GM12878 (cell line): ENCODE data around the gene ARFGAP3. TPM values are rescaled to one million over a fixed set of nuclear protein-coding genes. Genes with fewer than 3 reads are reported as not detected.
A peak's percentile ranks its signal among the peaks of the same experiment; 100 is the strongest.

Experiments
- ATAC-seq: fragments of 200-7000 bp; cut with Tn5 transposase; 3 replicates; pipeline ENCODE4 v1.9.1; 2020; ENCODE audit warnings: mild to moderate bottlenecking, moderate library complexity
- BruUV-seq: library from RNA; stranded (reverse); fragments of 400-500 nt; replicated peaks from 2 replicates; lab custom pipeline; 2021; lab: Mats Ljungman, UMichigan
- CTCF ChIA-PET: fragments of 300-600 bp; sonication (Branson Sonifier 250); formaldehyde crosslinking; extraction: SDS; loops from one replicate; lab custom pipeline; 2021; ENCODE audit warnings: inconsistent platforms; lab: Yijun Ruan, JAX
- POLR2A ChIA-PET: fragments of 350-600 bp; formaldehyde crosslinking; extraction: SDS; loops from one replicate; lab custom pipeline; 2021; ENCODE audit warnings: inconsistent platforms; lab: Charles Lee
- RAD21 ChIA-PET: fragments of 300-600 bp; sonication (Branson Sonifier 250); formaldehyde crosslinking; loops from one replicate; lab custom pipeline; 2023; ENCODE audit warnings: antibody characterized with exemption; ENCODE audit not compliant: unreplicated experiment; lab: Charles Lee
- SMC1A ChIA-PET: fragments of 300-600 bp; sonication (Branson Sonifier 250); formaldehyde crosslinking; loops from one replicate; lab custom pipeline; 2023; ENCODE audit not compliant: unreplicated experiment, uncharacterized antibody; lab: Charles Lee
- DNase-seq: peaks from one replicate; pipeline ENCODE4 v3.0.0-alpha.2; 2011; ENCODE audit warnings: low read depth, low spot score
- FAIRE-seq: peaks from 3 replicates; lab custom pipeline; 2011; peaks lifted over from hg19 to GRCh38; lab: Jason Lieb, UNC
- H2AFZ ChIP-seq: 2 replicates; pipeline ENCODE4 v1.6.0; 2011; ENCODE audit warnings: low read depth, low read length, control low read depth; ENCODE audit not compliant: control insufficient read depth
- H3K27ac ChIP-seq: 2 replicates; pipeline ENCODE4 v1.5.1; 2011; ENCODE audit warnings: control low read depth; ENCODE audit not compliant: control insufficient read depth, insufficient read depth
- H3K27me3 ChIP-seq, 2 experiments: replicated peaks in 1 of 2; 2 replicates each; pipeline versions ENCODE4 v1.6.0 to v1.6.1; 2011; ENCODE audit warnings: low read length in 1 of 2; ENCODE audit not compliant: control insufficient read depth in 2 of 2, insufficient read depth in 2 of 2
- H3K36me3 ChIP-seq, 2 experiments: 2 replicates each; pipeline ENCODE4 v1.5.1; 2011; ENCODE audit warnings: low read length in 1 of 2; ENCODE audit not compliant: control insufficient read depth in 2 of 2, insufficient read depth in 2 of 2
- H3K4me1 ChIP-seq: 2 replicates; pipeline ENCODE4 v1.6.1; 2011; ENCODE audit warnings: mild to moderate bottlenecking, low read length, moderate library complexity, mixed read lengths; ENCODE audit not compliant: control insufficient read depth, insufficient read depth
- H3K4me2 ChIP-seq: 2 replicates; pipeline ENCODE4 v1.6.0; 2011; ENCODE audit warnings: control low read depth; ENCODE audit not compliant: control insufficient read depth, insufficient read depth
- H3K4me3 ChIP-seq: fragments of 200-600 bp; sonication (generic); 2 replicates; pipeline ENCODE4 v1.5.1; 2016
- H3K79me2 ChIP-seq: 2 replicates; pipeline ENCODE4 v1.6.0; 2011; ENCODE audit warnings: low read length; ENCODE audit not compliant: control insufficient read depth, insufficient read depth
- H3K9ac ChIP-seq: 2 replicates; pipeline ENCODE4 v1.8.0; 2011; ENCODE audit warnings: low read length, control low read depth, mixed read lengths; ENCODE audit not compliant: control insufficient read depth, insufficient read depth
- H3K9me3 ChIP-seq: replicated peaks from 3 replicates; pipeline ENCODE4 v1.5.1; 2011; ENCODE audit warnings: mild to moderate bottlenecking, low read length; ENCODE audit not compliant: control insufficient read depth, insufficient read depth
- H4K20me1 ChIP-seq: 2 replicates; pipeline ENCODE4 v1.6.0; 2011; ENCODE audit not compliant: control insufficient read depth, insufficient read depth
- BRCA1 ChIP-seq: IDR thresholded peaks from 2 replicates; pipeline ENCODE4 v1.6.1; 2011; ENCODE audit warnings: low read depth, low read length, improper control_type of control experiment
- GABPA ChIP-seq: IDR thresholded peaks from 2 replicates; pipeline ENCODE4 v1.6.1; 2014; ENCODE audit warnings: antibody characterized with exemption, low read depth, mild to moderate bottlenecking, inconsistent platforms
- HCFC1 ChIP-seq: fragments of 150-350 bp; IDR thresholded peaks from 2 replicates; pipeline ENCODE4 v1.6.1; 2014; ENCODE audit warnings: low read length
- MEF2A ChIP-seq: IDR thresholded peaks from 2 replicates; pipeline ENCODE4 v1.6.1; 2011; ENCODE audit warnings: low read depth, mild to moderate bottlenecking, low read length, moderate library complexity; ENCODE audit not compliant: insufficient read depth
- PAX8 ChIP-seq: fragments of 450-650 bp; IDR thresholded peaks from 2 replicates; pipeline ENCODE4 v1.6.1; 2017; ENCODE audit warnings: mild to moderate bottlenecking, moderate library complexity
- PML ChIP-seq: IDR thresholded peaks from 2 replicates; pipeline ENCODE4 v1.6.1; 2012; ENCODE audit warnings: low read length, inconsistent platforms
- SIX5 ChIP-seq: IDR thresholded peaks from 2 replicates; pipeline ENCODE4 v1.6.1; 2011; ENCODE audit warnings: mild to moderate bottlenecking, low read depth, low read length, moderate library complexity; ENCODE audit not compliant: severe bottlenecking
- SUZ12 ChIP-seq: fragments of 200-600 bp; sonication (generic); IDR thresholded peaks from one replicate; pipeline ENCODE4 v1.6.1; 2018; ENCODE audit warnings: antibody characterized with exemption, mild to moderate bottlenecking; ENCODE audit not compliant: unreplicated experiment
- TAF1 ChIP-seq: IDR thresholded peaks from 2 replicates; pipeline ENCODE4 v1.6.1; 2011; ENCODE audit warnings: mild to moderate bottlenecking, low read depth, low read length, borderline replicate concordance
- TCF12 ChIP-seq: IDR thresholded peaks from 2 replicates; pipeline ENCODE4 v1.6.1; 2011; ENCODE audit warnings: low read depth, mild to moderate bottlenecking, low read length
- TCF3 ChIP-seq: IDR thresholded peaks from 2 replicates; pipeline ENCODE4 v1.6.1; 2012; ENCODE audit warnings: low read depth, mild to moderate bottlenecking, low read length, borderline replicate concordance; ENCODE audit not compliant: insufficient read depth
- ZBED1 ChIP-seq: IDR thresholded peaks from 2 replicates; pipeline ENCODE4 v1.6.1; 2016; ENCODE audit warnings: borderline replicate concordance
- WGBS: methylation state at CpG from one replicate; pipeline ENCODE4 v1.1.6; 2016; ENCODE audit warnings: low lambda C conversion rate; ENCODE audit not compliant: insufficient replicate concordance, insufficient coverage; ENCODE audit errors: missing lambda C conversion rate; 5-methylcytosine and 5-hydroxymethylcytosine counted together
- in situ Hi-C: fragments of 300-500 bp; cut with MboI; formaldehyde crosslinking; loops from 9 replicates; pipeline ENCODE4 v1.14.3; 2018; ENCODE audit warnings: mixed read lengths
- intact Hi-C: fragments of 100-400 bp; cut with micrococcal nuclease; formaldehyde crosslinking; loops from one replicate; pipeline ENCODE4 v1.14.2; 2022; ENCODE audit not compliant: unreplicated experiment
- polyA plus RNA-seq, 11 experiments: library from polyadenylated mRNA; depleted of rRNA in 4 of 11; unstranded in 6 of 11; stranded (reverse) in 5 of 11; fragments of >200 nt; fragmentation: Nextera tagmentation in 4 of 11; fragmentation: Illumina TruSeq in 1 of 11; extraction: Ambion mirVana in 4 of 11; extraction: Trizol in 1 of 11; gene quantifications; 1 replicate in 1 of 11; 2 replicates in 10 of 11; pipeline versions ENCODE4 v1.2.1 to v1.2.3, GENCODE V29; 2011 to 2016; ENCODE audit warnings: inconsistent platforms in 2 of 11, missing spikeins in 2 of 11, low read depth in 1 of 11
- total RNA-seq, 4 experiments: library from RNA; depleted of rRNA in 3 of 4; stranded (reverse); fragments of >200 nt in 3 of 4; fragmentation: Illumina TruSeq in 1 of 4; extraction: Trizol in 1 of 4; gene quantifications; 2 replicates each; pipeline versions ENCODE4 v1.2.1 to v1.2.3, GENCODE V29; 2013 to 2021
- TF ChIP-seq, protein P1 (sequence below): fragments of 450-650 bp; IDR thresholded peaks from 2 replicates; pipeline ENCODE4 v1.6.1; 2014; ENCODE audit warnings: mild to moderate bottlenecking
- TF ChIP-seq, protein P2 (sequence below): IDR thresholded peaks from 2 replicates; pipeline ENCODE4 v1.6.1; 2012; ENCODE audit warnings: low read depth, low read length, improper control_type of control experiment
- TF ChIP-seq, protein P3 (sequence below): fragments of 150-350 bp; IDR thresholded peaks from 2 replicates; pipeline ENCODE4 v1.6.1; 2016; ENCODE audit warnings: low read depth, low read length
- TF ChIP-seq, protein P4 (sequence below): fragments of 450-650 bp; IDR thresholded peaks from 2 replicates; pipeline ENCODE4 v1.6.1; 2016; ENCODE audit warnings: mild to moderate bottlenecking

Gene ARFGAP3
- total and polyA plus RNA-seq, 10 of the 15 experiments (the other 5 are each of a cell fraction or from before 2014, with no cell fraction given): 29.7 to 50.8 (median 39.5) TPM

DNA sequence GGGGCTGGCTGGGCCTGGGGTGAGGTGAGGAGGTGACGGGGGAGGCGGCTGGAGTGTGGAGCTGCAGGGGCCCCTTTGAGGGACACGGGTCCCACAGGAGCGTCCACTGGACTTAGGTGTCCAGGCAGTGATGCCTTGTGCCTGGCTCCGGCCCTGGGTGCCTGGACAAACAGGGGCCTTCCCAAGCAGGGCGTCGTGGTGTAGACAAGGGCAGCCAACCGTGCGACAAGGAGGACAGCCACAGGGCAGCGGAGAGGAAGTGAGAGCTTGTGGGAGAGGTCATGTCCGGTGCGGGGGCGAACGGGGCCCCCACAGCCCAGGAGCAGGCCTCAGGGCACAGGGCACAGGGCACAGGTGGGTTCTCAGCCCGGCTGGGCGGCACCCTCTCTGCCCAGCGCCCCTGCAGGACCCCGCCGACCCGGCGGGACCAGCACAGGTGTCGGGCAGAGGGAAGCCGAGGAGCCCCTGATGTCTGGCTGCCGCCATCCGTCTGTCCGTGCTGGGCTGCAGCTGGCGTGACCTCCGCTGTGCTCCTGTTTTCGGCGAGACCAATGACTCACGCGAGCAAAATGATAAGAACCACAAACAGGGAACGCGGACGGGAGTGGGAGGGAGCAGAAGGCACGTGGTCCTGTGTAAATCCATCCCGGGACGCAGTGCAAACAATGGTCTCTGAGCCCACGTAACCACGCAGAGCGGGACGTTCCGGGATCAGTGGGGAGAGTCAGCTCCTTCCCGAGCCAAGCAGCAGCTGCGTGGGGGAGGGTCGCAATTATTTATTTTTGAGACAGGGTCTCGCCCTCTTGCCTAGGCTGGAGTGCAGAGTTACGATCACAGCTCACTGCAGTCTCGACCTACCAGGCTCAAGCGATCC, 87.3 kb downstream of the ARFGAP3 start:
- intact Hi-C loops (loop anchor here (5.0 kb wide), 1 partner anchor 108 kb away; no protein-coding TSS in a partner anchor), in situ Hi-C loops (no loop called here)
- peak; percentile 92 for ATAC-seq
- Histone ChIP-seq H3K9ac (peak overlapping the region; percentile 35; the same call in 1 of the 2 replicates), H3K79me2 (no peaks in the 10 kb centered on the region), H4K20me1 (no peaks in the 10 kb centered on the region), H3K4me3 (peak overlapping the region; percentile 28; the same call in 1 of the 2 replicates), H3K27ac (peak overlapping the region; percentile 70), H3K4me2 (peak overlapping the region; percentile 97), H3K9me3 (no peaks in the 10 kb centered on the region), H3K4me1 (peaks cover 43% of the 10 kb centered on the region), H2AFZ (peak overlapping the region; percentile 47), H3K36me3 (no peaks in the 10 kb centered on the region), H3K27me3 (no peaks in the 10 kb centered on the region; a peak in 1 of 4 replicates)
- RAD21 ChIA-PET: interaction anchor here (1.0 to 3.0 kb wide), 5 partner anchors 17 to 418 kb away, joined by 3 to 14 read pairs (median 5); partner anchors contain the start of gene ARFGAP3
- FAIRE-seq: peak; percentile 88
- CTCF ChIA-PET: interaction anchor here (0.8 to 1.4 kb wide), 5 partner anchors 9 to 120 kb away, joined by 3 to 4 read pairs (median 3); partner anchors contain the start of gene CYB5R3
- peak; percentile 44 for DNase-seq
- POLR2A ChIA-PET: interaction anchor here (0.5 to 1.6 kb wide), 6 partner anchors 17 to 120 kb away, joined by 3 to 14 read pairs (median 4); no protein-coding TSS in a partner anchor
- no TSS peak for BruUV-seq
- SMC1A ChIA-PET: interaction anchor here (1.8 to 2.7 kb wide), 2 partner anchors 17 to 53 kb away, joined by 5 to 12 read pairs; no protein-coding TSS in a partner anchor
- 2% methylated on average over 49 of the region's 50 CpGs for WGBS
- TF ChIP-seq, protein P1, sequence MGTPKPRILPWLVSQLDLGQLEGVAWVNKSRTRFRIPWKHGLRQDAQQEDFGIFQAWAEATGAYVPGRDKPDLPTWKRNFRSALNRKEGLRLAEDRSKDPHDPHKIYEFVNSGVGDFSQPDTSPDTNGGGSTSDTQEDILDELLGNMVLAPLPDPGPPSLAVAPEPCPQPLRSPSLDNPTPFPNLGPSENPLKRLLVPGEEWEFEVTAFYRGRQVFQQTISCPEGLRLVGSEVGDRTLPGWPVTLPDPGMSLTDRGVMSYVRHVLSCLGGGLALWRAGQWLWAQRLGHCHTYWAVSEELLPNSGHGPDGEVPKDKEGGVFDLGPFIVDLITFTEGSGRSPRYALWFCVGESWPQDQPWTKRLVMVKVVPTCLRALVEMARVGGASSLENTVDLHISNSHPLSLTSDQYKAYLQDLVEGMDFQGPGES: no peak
- TF ChIP-seq, protein P2, sequence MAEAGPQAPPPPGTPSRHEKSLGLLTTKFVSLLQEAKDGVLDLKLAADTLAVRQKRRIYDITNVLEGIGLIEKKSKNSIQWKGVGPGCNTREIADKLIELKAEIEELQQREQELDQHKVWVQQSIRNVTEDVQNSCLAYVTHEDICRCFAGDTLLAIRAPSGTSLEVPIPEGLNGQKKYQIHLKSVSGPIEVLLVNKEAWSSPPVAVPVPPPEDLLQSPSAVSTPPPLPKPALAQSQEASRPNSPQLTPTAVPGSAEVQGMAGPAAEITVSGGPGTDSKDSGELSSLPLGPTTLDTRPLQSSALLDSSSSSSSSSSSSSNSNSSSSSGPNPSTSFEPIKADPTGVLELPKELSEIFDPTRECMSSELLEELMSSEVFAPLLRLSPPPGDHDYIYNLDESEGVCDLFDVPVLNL: no peak
- TF ChIP-seq SUZ12 (no peak), ZBED1 (peak; percentile 51; the same call in 1 of the 2 replicates), HCFC1 (no peak), SIX5 (no peak), TAF1 (no peak), TCF3 (peak; percentile 97), BRCA1 (no peak), GABPA (no peak), MEF2A (peak; percentile 79), TCF12 (peak; percentile 93), PAX8 (no peak), PML (no peak)
- TF ChIP-seq, protein P3, sequence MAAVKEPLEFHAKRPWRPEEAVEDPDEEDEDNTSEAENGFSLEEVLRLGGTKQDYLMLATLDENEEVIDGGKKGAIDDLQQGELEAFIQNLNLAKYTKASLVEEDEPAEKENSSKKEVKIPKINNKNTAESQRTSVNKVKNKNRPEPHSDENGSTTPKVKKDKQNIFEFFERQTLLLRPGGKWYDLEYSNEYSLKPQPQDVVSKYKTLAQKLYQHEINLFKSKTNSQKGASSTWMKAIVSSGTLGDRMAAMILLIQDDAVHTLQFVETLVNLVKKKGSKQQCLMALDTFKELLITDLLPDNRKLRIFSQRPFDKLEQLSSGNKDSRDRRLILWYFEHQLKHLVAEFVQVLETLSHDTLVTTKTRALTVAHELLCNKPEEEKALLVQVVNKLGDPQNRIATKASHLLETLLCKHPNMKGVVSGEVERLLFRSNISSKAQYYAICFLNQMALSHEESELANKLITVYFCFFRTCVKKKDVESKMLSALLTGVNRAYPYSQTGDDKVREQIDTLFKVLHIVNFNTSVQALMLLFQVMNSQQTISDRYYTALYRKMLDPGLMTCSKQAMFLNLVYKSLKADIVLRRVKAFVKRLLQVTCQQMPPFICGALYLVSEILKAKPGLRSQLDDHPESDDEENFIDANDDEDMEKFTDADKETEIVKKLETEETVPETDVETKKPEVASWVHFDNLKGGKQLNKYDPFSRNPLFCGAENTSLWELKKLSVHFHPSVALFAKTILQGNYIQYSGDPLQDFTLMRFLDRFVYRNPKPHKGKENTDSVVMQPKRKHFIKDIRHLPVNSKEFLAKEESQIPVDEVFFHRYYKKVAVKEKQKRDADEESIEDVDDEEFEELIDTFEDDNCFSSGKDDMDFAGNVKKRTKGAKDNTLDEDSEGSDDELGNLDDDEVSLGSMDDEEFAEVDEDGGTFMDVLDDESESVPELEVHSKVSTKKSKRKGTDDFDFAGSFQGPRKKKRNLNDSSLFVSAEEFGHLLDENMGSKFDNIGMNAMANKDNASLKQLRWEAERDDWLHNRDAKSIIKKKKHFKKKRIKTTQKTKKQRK: no peak
- TF ChIP-seq, protein P4, sequence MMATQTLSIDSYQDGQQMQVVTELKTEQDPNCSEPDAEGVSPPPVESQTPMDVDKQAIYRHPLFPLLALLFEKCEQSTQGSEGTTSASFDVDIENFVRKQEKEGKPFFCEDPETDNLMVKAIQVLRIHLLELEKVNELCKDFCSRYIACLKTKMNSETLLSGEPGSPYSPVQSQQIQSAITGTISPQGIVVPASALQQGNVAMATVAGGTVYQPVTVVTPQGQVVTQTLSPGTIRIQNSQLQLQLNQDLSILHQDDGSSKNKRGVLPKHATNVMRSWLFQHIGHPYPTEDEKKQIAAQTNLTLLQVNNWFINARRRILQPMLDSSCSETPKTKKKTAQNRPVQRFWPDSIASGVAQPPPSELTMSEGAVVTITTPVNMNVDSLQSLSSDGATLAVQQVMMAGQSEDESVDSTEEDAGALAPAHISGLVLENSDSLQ: no peak
